AG04450 (cell line): ENCODE results near the gene TMED7. TPM values are rescaled to one million over a fixed set of nuclear protein-coding genes. Genes with fewer than 3 reads are reported as not detected.

Source experiments
- CTCF ChIA-PET: fragments of 300-600, 350-600 bp; formaldehyde crosslinking; extraction: SDS; loops from one replicate; lab custom pipeline; 2022; ENCODE audit warnings: antibody characterized with exemption, inconsistent platforms; lab: Charles Lee
- POLR2A ChIA-PET: fragments of 350-600 bp; formaldehyde crosslinking; extraction: SDS; loops from one replicate; lab custom pipeline; 2021; ENCODE audit warnings: antibody characterized with exemption, inconsistent platforms; lab: Yijun Ruan, JAX
- DNase-seq: peaks from one replicate; pipeline ENCODE4 v3.0.0-alpha.2; 2011; ENCODE audit warnings: low read depth, low spot score
- H3K27ac ChIP-seq: one replicate; pipeline ENCODE4 v1.5.1; 2012; ENCODE audit warnings: low read depth, low read length, control low read depth
- H3K27me3 ChIP-seq: one replicate; pipeline ENCODE4 v1.6.0; 2012; ENCODE audit warnings: low read length; ENCODE audit not compliant: control insufficient read depth, insufficient read depth
- H3K4me3 ChIP-seq: 2 replicates; pipeline ENCODE4 v1.5.1; 2011; ENCODE audit warnings: mild to moderate bottlenecking, low read depth, low read length, control low read depth
- H3K9me3 ChIP-seq: 2 replicates; pipeline ENCODE4 v1.5.1; 2012; ENCODE audit warnings: low read length; ENCODE audit not compliant: control insufficient read depth, insufficient read depth
- CTCF ChIP-seq: IDR thresholded peaks from 2 replicates; pipeline ENCODE4 v1.5.1; 2011; ENCODE audit warnings: low read depth, low read length, control low read depth, inconsistent platforms
- polyA plus RNA-seq: library from polyadenylated mRNA; depleted of rRNA; stranded (reverse); fragments of >200 nt; gene quantifications from 2 replicates; pipeline ENCODE4 v1.2.3, GENCODE V29; 2011

The TMED7 gene
- polyA plus RNA-seq, 1 experiment = 110 TPM

GRCh38 chr5:115586525-115587146, 39.2 kb downstream of the TMED7 start:
- no peak overlapping the region for H3K27ac ChIP-seq

GRCh38 chr5:115585265-115585664, 40.6 kb downstream of the TMED7 start:
- Histone ChIP-seq H3K4me3 (no peak overlapping the region), H3K27me3 (no peaks in the 10 kb centered on the region), H3K9me3 (no peaks in the 10 kb centered on the region), H3K27ac (no peak overlapping the region)
- no peak for DNase-seq
- ChIA-PET POLR2A (no interaction called here), CTCF (interaction anchor here (0.6 to 1.5 kb wide), 5 partner anchors 16 to 280 kb away, joined by 3 to 22 read pairs (median 4); no protein-coding TSS in a partner anchor)
- no peak for TF ChIP-seq CTCF

More at GRCh38 chr5:115586525-115587146, 39.2 kb downstream of the TMED7 start:
- no peak for DNase-seq
- CTCF ChIA-PET = interaction anchor here (0.6 to 6.8 kb wide), 4 partner anchors 19 to 1430 kb away, joined by 3 to 61 read pairs (median 6); no protein-coding TSS in a partner anchor
- Histone ChIP-seq H3K4me3 (no peak overlapping the region), H3K27me3 (no peaks in the 10 kb centered on the region), H3K9me3 (no peaks in the 10 kb centered on the region)
- POLR2A ChIA-PET = no interaction called here
- TF ChIP-seq CTCF = peak; percentile 44

- Histone ChIP-seq H3K9me3 (no peaks in the 10 kb centered on the region), H3K27ac (no peak overlapping the region), H3K27me3 (no peaks in the 10 kb centered on the region), H3K4me3 (no peak overlapping the region)
- ChIA-PET CTCF (interaction anchor here (0.6 to 1.7 kb wide), 6 partner anchors 15 to 279 kb away, joined by 3 to 22 read pairs (median 4); no protein-coding TSS in a partner anchor), POLR2A (no interaction called here)
- DNase-seq = no peak
- TF ChIP-seq CTCF = no peak
Measured at GRCh38 chr5:115584501-115584900, 41.3 kb downstream of the TMED7 start.

- Histone ChIP-seq H3K27ac (peak overlapping the region; percentile 65), H3K27me3 (no peaks in the 10 kb centered on the region), H3K9me3 (no peaks in the 10 kb centered on the region), H3K4me3 (no peak overlapping the region)
- peak; percentile 69 for DNase-seq
- CTCF ChIA-PET = interaction anchor here (1.5 to 1.7 kb wide), 2 partner anchors 268 to 274 kb away, joined by 3 to 10 read pairs; no protein-coding TSS in a partner anchor
- TF ChIP-seq CTCF = no peak
- POLR2A ChIA-PET = no interaction called here
Measured at GRCh38 chr5:115583474-115583873, 42.4 kb downstream of the TMED7 start.

- ChIA-PET CTCF (interaction anchor here (2.1 kb wide), 1 partner anchor 271 kb away, joined by 13 read pairs; no protein-coding TSS in a partner anchor), POLR2A (no interaction called here)
- H3K9me3 ChIP-seq = no peaks in the 10 kb centered on the region
- no peak overlapping the region for H3K4me3 ChIP-seq
- no peaks in the 10 kb centered on the region for H3K27me3 ChIP-seq
- no peak overlapping the region for H3K27ac ChIP-seq
- DNase-seq = no peak
- TF ChIP-seq CTCF = no peak
Measured at GRCh38 chr5:115580941-115581340, 44.9 kb downstream of the TMED7 start.
